Measurements from ENCODE around the gene E2F2.

The E2F2 gene

GRCh38 chr1:23562137-23562876 is 31.3 kb upstream of the E2F2 start:
- DNase-seq: peak; percentile 74

GRCh38 chr1:23561813-23562100 is 30.7 kb upstream of the E2F2 start:
- no peak for DNase-seq

DNA sequence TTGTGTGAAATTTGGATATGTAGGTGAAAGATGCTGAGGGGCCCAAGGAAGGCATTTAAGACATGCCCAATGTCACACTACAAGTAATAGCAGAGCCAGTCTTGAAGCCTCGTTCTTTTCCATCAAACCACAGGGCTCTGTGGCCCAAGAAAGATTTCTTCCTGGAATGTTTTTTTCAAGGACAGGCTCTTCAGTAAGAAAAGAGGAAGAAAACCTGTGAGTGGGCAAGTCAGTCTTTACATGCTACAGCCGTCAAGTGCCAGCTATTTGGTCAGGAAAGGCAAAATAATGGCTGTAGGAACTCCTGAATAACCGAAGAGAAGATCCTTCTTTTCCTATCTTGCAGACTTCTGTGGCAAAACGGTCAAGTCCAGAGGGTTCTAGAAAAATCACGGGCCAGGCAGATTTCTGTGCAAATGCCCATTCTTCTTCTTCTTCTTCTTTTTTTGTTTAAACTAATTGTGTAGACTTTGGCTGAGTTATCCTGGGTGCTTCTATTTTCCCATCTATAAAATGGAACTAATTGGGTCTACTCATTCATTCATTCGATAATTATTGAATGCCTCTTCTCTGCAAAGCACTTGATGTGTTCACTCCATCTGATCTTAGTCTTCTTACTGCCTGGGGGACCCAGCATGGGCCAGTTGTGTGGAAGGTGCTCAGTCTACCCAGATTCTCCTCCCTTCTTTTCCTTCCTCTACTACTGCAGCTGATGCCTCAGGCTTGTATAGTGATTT is 30.2 kb upstream of the E2F2 start:
- DNase-seq: no peak

DNA sequence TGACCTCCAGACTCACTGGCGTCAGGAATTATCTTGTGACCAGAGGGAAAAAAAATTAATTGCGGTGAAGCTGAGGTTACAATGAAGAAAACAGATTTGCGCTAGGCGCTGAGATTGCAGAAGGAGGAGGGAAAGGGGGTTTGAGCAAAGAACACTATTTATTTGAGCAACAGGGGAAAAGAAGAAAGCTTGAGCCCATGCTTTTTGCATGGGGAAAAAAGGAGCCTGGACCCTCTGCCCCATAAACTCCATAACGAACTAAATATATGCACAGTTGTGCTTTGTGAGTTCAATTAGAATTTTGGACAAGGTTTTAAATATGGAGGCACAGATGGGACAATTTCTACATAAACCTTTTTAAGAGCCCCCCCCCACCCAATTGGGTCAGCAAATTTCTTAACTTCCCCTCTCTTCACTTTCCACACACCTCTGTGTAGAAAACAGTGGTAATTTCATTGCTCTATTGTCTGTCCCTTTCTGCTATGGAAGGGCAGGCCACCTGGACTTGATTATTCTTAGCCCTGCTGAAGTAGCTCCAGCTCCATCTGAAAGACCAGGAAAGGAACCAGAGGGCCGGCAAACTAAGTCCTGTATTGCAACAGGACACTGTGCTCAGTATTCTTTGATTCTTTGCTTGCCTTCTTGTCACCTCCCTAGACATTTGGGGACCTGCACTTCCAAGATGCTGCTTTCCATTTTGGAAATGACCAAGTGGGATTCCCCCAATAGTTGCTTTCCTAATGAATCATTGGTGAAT is 29.1 kb upstream of the E2F2 start:
- no peak for DNase-seq

- peak; percentile 93 for DNase-seq
Measured at GRCh38 chr1:23559136-23559984, 28.3 kb upstream of the E2F2 start, which contains the start of gene ID3. TSS of gene ID3 (minus strand) at chr1:23559501. CDS start at chr1:23559426, 75 bp downstream.

- no peak for DNase-seq
Measured at GRCh38 chr1:23558872-23559135, 27.8 kb upstream of the E2F2 start.

DNA sequence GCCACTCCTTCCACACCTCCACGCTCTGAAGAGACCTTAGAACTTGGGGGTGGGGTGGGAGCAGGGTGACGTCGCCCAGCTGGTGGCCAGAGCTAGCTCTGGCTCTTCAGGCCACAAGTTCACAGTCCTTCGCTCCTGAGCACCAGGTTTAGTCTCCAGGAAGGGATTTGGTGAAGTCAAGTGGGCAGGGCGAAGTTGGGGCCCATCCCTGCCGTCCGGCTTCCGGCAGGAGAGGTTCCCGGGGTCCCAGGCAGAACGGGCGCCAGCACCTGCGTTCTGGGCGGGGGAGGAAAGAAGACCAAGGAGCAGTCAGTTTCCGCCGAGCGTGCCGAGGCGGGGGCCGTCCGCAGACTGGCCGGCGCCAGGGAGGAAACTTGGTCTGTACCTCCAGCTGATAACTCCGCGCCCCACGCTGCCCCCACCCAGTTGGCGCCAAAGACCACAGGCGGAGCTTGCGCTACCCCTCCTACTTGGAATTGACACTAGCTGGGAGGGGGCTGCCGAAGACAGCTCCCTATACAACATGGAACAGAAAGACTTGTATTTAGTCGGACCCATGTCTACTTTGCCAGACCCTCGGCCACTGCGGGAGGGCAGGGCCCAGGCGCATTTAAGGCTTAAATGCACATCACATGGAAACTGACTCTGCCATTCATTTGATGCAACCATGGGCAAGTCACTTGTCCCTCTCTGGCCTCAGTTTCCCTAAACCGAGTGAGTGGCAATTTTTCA is 27.3 kb upstream of the E2F2 start:
- DNase-seq: no peak

GRCh38 chr1:23557471-23558124 is 26.6 kb upstream of the E2F2 start:
- DNase-seq: no peak

DNA sequence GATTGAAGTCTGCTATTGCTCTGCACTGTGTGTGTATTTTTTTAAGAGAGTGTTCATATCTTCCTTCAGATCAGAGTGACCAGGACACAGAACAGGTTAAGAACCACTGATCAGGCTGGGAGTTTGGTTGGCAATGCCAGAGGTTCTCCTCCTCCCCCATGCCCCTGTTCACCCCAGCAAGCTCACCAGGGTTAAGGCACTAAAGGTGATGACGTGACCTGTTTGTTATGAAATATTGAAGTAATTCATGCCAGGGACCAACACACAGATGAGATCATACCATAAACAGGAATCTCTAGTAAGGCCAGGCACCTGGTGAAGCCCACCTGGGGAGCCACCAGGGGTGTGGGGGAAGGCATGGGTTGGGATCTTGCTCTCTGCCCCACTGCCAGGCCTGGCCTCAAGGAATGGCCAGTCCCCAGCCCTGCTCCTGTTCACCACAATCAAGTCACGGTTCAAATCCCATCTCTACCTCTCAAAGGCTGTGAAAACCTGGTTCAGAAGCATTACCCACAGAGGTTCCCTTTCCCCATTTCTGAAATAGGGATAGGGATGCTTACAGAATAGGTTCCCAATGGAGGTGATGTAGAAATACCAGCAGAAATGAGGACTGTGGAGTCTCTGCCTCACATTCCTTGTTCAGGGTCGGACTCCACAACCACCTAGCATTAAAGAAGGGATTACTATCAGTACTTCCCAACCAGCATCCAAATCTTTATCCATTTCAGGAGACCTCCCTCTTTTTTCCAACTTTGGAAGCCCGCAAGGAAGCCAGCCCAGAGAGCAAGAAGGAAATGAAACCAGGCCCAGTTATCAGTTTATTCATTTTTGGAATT is 25.8 kb upstream of the E2F2 start:
- DNase-seq: peak; percentile 26

GRCh38 chr1:23555986-23556634 is 25.1 kb upstream of the E2F2 start:
- no peak for DNase-seq

GRCh38 chr1:23555270-23555985 is 24.4 kb upstream of the E2F2 start:
- DNase-seq: no peak

- peak; percentile 89 for DNase-seq
Measured at GRCh38 chr1:23554481-23555269, 23.6 kb upstream of the E2F2 start.

- DNase-seq: no peak
Measured at GRCh38 chr1:23554127-23554480, 23.1 kb upstream of the E2F2 start.

DNA sequence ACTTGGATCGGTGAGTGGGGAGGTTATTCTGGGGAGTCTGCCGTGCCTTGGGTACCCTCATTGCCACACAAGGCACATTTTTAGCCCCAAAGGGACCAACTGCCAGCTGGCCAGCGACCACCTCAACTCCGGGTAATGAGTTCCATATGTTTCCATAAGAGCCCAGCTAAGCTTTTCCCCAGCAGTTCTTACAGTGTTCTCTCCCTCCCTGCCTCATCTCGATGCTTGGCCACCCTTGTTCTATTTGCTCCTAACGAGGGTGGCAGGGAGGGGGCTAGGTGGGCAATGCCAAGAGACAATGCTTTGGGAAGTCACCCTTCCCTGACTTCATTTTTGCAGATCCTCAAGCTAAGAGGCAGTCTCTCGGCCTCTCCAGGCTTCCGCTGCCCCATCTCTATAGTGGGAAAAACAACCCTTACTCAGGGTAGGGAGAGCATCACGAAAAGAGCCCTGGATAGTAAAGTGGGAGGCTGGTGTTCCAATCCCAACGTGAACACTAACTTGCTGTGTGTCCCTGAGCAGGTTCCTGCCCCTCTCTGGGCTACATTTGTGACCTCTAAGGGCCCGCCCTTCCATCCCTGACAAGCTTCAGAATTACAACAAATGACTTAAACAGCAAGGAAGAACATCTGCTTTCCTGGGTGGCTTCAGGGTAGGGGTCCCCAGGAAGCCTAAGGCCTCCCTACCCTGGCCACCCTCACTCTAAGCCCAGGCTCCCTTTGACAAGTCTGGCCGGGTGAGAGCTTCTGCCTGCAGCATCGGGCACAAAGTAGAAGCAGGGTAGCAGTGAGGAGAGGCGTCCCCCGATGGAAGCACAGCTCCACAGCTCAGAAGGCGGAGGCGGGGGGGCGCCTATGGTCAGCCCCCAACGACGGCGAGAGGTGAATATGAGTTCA is 22.4 kb upstream of the E2F2 start:
- no peak for DNase-seq

- no peak for DNase-seq
Measured at GRCh38 chr1:23551849-23552248, 20.8 kb upstream of the E2F2 start.

GRCh38 chr1:23548704-23549143 is 17.7 kb upstream of the E2F2 start:
- no peak for DNase-seq

GRCh38 chr1:23546897-23547584 is 16.0 kb upstream of the E2F2 start:
- no peak for DNase-seq
